ENCODE results near the gene STRADB. TPM values are rescaled to one million over a fixed set of nuclear protein-coding genes. Genes with fewer than 3 reads are reported as not detected.

STRADB gene
- total RNA-seq, 1 experiment from 2014 or later = 24.0 TPM

DNA sequence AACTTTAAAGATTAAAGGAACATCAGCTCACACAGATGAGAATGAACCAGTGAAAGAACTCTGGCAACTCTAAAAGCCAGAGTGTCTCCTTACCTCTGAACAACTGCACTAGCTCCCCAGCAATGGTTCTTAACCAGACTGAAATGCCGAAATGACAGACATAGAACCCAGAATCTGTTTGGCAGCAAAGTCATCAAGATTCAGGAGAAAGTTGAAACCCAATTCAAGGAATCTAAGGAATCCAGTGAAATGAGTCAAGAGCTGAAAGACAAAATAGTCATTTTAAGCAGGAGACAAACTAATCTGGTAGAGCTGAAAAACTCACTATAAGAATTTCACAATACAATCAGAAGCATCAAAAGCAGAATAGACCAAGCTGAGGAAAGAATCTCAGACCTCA, 72.0 kb downstream of the STRADB start:
- H3K79me2 ChIP-seq (ENCODE audit: low read depth) = no peaks in the 10 kb centered on the region
- POLR2A ChIA-PET (ENCODE audit: unreplicated experiment) = no interaction called here
- H3K4me1 ChIP-seq (replicated peaks; ENCODE audit: insufficient read depth) = no peaks in the 10 kb centered on the region
- no peak overlapping the region for H3K4me2 ChIP-seq
- H3K9me2 ChIP-seq (ENCODE audit: insufficient read depth) = 0 out of 2 replicates have a peak, but pooled peaks cover 3% of the 10 kb centered on the region
- no peak for DNase-seq
- CTCF ChIA-PET = no interaction called here
- intact Hi-C loops (cut with micrococcal nuclease; ENCODE audit: unreplicated experiment) = no loop called here
- TF ChIP-seq, protein P1, sequence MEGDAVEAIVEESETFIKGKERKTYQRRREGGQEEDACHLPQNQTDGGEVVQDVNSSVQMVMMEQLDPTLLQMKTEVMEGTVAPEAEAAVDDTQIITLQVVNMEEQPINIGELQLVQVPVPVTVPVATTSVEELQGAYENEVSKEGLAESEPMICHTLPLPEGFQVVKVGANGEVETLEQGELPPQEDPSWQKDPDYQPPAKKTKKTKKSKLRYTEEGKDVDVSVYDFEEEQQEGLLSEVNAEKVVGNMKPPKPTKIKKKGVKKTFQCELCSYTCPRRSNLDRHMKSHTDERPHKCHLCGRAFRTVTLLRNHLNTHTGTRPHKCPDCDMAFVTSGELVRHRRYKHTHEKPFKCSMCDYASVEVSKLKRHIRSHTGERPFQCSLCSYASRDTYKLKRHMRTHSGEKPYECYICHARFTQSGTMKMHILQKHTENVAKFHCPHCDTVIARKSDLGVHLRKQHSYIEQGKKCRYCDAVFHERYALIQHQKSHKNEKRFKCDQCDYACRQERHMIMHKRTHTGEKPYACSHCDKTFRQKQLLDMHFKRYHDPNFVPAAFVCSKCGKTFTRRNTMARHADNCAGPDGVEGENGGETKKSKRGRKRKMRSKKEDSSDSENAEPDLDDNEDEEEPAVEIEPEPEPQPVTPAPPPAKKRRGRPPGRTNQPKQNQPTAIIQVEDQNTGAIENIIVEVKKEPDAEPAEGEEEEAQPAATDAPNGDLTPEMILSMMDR (conservative IDR thresholded peaks at IDR 0.05) = no peak
- H3K9me3 ChIP-seq (ENCODE audit: insufficient read depth, low read depth) = peaks cover 4% of the 10 kb centered on the region
- no TSS peak for BruUV-seq (replicated peaks)
- no peak overlapping the region for H2AFZ ChIP-seq
- no peak overlapping the region for H3K4me3 ChIP-seq
- H4K20me1 ChIP-seq (ENCODE audit: insufficient read depth) = no peaks in the 10 kb centered on the region
- H3K27ac ChIP-seq = no peak overlapping the region
- no peaks in the 10 kb centered on the region for H3F3A ChIP-seq (ENCODE audit: insufficient read depth, low read depth)
- no peaks in the 10 kb centered on the region for H3K36me3 ChIP-seq (ENCODE audit: low read depth)
- no peaks in the 10 kb centered on the region for H3K27me3 ChIP-seq (ENCODE audit: insufficient read depth, low read depth)

Other genes with a start within 250 kb of the STRADB start
- 42.4 and 48.2 TPM in 2 replicates for gene CASP8, start 191.2 kb upstream of the STRADB start, total RNA-seq (2021)
- 0.75 and 0.87 TPM in 2 replicates for gene FLACC1, start 94.4 kb upstream of the STRADB start, total RNA-seq (2021)
- gene TRAK2, start 282 bp upstream of the STRADB start, total RNA-seq (2021) = 18.8 and 33.2 TPM in 2 replicates
- 21.6 and 24.5 TPM in 2 replicates for gene TMEM237, start 191.8 kb downstream of the STRADB start, total RNA-seq (2021)
- not detected in 2 replicates for gene MPP4, start 246.9 kb downstream of the STRADB start, total RNA-seq (2021)